ENCODE data around the gene CADPS.

CADPS gene

DNA sequence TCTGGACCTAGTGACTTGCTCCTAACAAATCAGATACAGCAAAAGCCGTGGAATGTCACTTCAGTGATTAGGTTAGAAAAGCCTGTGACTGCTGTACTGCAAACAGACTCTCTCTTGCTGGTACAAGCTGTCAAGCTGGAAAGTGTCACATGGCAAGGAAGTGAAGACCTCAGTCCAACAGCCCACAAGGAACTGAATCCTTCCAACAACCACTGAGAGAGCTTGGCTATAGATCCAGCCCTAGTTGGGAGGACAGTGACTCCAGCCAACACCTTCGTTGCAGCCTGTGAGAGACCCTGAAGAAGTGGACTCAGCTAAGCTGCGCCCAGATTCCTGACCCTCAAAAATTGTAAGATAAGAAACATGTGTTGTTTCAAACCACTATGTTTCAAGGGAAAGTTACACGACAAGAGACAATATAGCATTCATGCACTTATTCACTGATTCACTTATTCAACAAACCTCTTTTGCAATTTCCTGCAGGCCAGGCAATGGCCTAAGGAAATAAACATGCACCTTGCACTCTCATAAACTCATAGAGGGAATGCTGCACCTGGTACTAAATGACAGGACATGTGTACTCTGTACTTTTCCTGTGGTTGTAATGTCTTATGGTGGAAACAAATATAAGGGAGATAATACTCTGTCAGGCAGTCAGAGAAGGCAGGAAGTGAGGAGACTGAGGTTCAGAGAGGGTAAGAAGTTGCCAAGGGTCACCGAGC, 142.9 kb downstream of the CADPS start:
- DNase-seq, result no peak

DNA sequence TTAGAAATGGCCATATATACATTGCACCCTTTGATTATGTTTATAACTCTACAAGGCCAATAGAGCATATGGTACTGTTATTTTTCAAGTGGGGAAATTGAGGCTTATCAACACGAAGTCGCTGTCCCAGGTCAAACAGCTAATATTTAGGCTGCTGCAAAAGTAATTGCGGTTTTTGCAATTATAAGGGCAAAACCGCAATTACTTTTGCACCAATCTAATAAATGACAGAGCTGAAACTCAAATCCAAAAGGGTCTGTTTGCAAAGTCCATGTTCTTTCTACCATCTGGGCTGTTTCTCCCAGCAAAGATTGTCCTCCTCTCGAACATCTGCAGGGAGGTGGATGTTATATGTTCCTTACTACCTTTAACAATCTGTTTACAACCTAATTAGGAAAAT, 147.2 kb downstream of the CADPS start:
- DNase-seq, result no peak

DNA sequence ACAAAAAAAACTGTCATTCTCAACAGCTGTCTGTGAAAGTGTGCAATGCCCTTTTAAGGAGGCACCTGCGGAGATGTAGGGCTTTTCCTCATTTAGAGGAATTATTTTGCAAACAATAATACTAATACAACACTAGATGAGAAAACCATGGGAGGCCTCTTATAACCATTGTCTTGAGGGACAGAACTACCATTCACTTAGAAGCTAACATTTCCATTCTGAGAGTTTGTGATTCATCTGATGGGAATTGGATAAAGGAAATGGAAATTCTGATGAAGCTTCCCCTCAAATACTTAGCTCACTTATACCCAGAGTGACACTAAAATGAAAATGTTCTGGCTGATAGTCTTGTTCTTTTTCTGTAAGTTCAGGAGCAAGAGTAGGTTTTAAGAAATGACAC, 147.7 kb downstream of the CADPS start:
- DNase-seq, result no peak

DNA sequence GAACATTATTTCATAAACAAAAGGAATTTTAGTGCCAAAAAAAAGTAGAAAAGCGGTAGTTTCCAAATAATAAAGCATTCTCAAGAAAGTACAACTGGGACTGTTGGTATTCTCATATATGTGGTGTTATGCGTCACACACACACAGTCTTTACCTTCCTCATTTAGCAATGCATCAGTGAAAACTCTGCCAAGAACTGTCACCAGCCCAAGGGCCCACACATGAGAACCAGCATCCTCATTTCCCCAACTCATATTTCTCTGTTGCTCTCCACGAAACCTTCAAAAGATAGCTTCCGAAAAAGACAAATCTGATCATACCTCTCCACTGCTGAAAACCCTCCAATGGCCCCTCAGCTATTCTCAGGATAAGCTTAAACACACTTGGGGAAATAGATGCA, 150.7 kb downstream of the CADPS start:
- DNase-seq, result no peak

DNA sequence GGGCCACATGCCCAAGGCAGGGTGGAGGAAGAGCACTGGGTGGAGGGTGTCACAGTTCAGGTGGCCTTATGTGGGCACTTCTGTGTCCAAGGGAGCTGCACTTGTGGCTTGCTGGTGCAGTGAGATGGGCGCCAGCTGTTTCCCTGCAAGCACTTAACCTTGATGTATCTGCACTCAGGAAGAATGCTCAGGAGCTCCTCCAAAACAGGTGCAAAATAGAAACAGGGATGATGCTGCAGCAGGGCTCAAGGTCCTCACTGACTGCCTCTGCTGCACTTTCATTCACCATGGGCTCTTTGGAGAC, 151.3 kb downstream of the CADPS start:
- no peak for DNase-seq

DNA sequence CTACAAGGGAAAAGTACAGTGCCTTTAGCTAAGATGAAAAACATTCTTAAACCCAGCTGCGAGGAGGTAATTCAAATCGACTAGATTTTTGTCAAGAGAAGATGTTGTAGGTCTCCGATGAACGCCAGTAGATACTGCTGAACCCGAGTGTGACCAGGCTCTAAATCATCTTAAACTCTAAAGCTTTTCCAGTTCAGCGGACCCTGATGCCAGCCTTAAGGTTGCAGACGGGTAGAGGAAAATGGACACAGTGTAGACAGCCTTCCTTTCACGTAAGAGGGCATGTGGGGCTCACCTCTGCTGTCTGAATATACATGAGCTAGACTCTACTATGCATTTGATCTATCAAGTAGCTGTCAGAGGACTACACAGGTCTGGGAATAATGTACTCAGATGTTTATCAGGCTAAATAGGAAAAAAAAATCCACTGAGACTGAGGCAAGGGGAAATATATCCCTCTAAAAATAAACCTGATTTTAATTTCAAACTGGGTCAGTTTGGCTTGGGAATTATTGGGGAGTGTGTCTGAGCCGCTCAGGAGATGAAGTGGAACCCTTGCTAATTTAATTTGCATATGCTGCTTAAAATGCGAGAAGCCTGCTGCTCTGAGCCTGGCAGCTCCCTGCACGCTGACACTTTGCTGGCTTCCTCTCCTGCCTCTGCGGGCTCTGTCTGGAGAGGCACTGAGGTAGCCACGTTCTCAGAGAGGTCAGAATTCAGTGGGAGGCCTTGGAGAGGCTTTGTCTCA, 151.9 kb downstream of the CADPS start:
- no peak for DNase-seq

DNA sequence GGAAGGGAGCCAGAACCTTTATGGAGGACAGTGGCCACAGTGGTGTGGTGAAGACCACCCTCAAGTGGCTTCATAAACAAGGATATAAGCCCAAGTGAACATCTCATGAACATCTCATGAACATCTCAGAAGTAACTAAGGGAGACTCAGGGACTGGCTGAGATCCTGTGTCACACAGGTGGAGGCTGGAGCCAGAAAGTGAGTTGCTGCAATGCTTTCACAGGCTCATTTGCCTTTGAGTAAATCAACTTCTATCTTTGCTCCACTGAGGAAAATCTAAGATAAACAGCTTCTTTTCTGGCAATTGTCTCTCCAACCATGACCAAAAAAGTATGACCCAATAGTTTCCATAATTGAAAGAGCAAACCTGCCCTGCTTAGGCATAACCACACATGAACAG, 152.9 kb downstream of the CADPS start:
- no peak for DNase-seq

DNA sequence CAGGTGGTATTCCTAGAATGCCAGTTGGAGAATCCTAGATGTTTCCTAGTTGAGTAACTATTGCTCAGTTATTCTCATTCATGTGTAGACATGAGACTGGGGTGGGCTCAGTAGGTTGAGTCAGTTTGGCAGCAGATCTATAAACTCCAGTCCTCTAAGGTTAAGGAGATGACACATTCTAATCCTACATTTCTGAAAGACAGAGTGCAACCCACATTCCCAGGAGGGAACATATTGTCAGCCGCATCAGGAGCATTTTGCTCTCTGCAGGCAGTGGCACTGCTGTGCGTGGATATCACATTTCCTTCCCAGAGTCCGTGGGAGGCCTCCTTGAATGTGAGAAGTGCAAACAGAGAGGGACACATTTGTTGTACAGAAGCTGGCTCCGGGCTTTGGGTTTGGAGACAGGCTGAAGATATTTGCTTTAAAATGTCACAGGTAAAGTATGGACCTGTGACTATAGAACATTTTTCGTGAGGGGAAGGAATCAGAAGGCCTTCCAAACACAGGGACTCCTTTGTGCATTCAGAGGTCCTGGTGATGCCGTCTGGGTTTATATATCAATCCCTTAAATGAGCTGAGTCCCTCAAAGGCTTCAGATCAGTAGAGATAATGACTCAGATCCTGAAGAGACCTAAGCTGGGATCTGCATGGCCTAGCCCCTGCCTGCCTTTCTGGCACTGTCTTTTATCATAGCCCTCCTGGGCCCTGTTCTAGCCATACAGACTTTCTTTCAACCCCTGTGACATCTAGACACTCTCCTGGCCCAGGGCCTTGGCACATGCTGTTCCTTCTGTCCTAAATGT, 156.5 kb downstream of the CADPS start:
- DNase-seq, result no peak

DNA sequence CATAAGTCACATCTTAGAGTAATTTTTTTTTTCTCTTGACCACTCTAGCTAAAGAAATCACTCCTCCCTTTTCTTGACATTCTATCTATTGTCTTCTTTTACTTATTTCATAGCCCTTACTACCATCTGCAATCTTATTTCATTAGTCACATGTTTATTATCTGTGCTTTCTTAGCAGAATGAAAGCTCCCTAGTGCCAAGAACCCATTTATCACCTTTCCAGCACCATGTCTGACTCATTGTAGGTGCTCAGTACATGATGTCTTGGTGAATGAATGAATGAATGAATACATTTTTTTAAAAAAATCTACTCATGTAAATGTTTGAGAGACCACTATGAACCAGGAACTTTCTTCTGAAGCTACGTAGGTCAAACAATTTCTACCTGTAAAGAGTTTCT, 157.2 kb downstream of the CADPS start:
- no peak for DNase-seq

DNA sequence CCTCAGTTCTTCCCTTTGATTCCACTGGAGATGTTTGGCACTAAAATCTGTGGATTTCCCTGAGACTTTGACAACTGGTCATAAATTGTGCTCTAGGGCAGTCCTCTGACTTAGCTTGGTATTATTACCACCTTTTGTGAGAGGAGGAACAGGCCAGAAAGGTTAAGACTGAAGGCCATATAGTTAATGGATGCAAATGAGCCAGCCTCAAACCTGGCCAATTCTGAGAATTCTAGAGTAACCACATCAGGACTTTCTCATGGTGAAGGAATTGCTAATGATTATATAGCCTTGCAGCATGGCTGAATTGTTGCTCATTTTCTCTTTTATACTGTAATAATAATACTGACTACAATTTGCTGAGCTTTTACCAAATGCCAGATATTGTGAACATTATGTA, 162.5 kb downstream of the CADPS start:
- DNase-seq, result no peak

DNA sequence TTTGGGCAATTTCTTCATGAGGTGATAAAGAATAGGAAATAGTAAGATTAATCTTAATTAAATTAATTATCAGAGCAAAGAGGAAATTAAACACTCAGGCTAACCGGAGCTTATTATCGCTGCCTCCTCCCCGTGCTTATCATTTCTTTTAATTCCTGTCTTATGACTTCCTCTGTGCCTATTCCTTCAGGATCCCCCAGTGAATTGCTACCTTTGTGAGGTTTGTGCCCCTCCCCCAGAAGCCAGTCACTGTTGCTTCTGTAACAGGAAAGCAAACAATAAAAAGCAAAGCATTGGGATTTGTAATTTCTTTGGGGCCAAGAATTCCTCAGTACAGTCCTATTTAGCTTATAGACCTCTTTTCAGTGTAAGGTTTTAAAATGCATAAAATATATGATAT, 164.5 kb downstream of the CADPS start:
- no peak for DNase-seq

DNA sequence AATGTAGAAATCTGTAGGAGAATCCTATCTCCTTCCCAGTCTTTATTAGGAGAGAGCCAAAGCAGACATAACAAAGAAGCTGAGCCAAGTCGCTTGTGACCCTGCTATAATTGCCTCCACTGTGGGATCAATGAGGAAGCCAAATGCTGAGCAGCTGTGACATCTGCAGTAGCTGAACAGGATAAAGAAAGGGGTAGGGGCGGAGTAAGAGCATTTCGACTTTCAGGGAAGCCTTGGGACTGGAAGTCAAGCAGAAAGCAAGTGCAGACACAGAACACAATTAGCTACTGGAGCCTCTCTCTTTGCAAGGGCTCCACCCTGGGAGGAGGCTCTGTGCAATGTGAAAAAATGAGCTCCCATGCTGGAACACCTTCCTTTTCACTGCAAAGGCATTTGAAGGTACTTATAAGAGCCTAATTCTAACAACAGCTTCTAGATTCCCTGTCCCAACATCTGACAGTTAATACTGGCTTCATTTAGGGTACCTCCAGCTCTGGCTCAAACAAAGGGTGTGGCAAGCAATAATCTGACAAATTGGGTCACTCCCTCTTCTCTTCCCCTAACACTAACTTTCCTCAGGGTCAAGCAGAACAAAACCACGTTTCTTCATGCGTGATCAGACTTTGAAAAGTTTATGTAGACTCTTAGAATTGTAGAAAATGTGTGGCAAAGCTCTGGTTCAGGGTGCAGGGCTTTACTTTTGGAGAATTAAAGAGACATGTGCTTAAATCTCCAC, 166.4 kb downstream of the CADPS start:
- no peak for DNase-seq

DNA sequence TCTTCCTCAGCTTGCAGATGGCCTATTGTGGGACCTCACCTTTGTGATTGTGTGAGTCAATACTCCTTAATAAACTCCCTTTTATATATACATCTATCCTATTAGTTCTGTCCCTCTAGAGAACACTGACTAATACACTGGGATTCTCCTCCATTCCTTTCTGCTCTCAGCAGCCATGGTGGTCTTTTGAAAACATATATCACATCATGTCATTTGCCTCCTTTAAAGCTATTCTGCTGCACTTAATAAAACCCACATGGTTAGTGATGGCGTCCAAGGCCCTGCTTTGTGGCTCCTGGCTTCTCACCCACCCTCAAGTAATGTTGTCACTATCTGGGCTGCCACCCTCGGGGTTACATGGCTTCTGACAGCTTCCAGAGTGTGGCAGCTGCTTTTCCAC, 169.5 kb downstream of the CADPS start:
- no peak for DNase-seq

DNA sequence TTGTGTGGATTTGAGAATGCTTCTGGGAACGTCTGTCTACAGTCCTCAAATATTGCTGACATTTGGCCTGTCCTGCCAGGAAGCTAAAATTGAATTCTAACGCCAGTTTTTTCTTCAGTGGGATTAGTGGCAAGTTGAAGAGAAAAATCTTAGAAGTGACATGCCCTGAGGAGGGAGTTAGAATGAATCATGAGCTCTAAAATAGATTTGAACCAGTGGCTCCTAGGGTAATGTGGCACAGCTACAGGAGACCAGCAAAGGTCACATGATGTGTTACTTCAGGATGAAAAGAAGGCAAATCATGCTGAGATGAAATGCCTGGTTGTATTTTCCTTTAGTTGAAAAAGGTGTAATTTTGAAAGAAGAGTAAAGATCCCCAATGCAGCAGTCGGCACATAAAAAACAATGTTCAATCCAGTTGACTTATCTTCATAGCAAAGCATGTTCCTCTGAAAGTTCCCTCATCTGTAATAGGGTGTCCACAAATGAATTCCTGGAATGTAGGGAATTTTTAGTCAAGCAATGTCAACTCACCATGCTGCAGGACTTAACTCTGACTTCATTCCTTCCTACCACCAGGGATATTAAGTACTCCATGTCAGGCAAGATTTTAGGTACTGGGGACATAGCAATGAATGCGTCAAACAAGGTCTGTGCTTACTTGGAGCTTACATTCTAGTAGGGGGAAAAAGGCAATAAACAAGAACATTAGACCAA, 171.6 kb downstream of the CADPS start:
- no peak for DNase-seq

DNA sequence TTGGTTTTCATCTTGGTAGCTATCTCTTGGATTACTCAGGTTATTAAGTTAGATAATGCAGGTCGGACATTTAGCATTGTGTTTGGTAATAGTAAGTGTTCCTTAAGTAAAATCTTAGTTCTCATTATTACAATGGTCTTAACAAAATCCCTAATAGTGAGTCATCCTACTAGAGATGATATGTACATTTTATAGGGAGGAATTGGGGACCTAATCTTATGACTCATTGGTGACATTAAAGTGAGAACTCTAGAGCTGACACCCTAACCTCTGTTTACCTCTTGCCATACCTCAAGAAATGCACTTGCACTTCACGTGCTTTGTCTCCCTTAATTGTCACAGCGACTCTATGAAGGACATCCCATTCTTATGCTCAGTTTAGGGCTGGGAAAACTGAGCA, 174.9 kb downstream of the CADPS start:
- no peak for DNase-seq

DNA sequence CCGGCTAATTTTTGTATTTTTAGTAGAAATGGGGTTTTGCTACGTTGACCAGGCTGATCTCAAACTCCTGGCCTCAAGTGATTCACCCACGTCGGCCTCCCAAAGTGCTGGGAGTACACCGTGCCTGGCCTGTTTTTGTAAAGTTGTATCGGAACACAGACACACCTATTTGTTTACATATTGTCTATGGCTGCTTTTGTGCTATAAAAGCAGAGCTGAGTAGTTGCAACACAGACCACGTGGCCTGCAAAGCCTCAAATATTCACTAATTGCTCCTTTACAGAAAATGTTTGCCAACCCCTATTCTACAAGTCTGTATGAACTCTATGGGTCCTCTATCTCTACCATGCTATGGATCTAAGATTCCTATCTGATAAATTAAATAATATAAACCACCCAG, 175.5 kb downstream of the CADPS start:
- no peak for DNase-seq

DNA sequence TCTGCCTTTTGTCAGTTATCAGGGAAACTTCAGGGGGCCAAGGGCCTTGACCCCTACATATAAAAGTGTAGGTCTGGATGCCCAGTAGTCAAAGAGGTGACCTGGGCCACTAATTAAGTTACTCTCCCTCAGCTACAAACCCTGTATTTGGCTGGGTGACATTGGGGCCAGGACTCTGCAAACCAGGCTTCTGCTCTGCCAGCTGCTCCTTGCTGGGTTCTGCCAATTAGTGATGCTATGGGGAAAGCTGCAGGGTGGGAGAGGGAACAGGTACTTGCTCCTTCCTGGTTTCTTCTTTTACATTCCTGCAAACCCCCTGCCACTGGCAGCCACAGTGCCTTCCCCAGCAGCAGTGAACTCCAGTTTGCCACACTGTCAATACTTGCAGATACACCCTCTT, 179.2 kb downstream of the CADPS start:
- DNase-seq, result no peak

DNA sequence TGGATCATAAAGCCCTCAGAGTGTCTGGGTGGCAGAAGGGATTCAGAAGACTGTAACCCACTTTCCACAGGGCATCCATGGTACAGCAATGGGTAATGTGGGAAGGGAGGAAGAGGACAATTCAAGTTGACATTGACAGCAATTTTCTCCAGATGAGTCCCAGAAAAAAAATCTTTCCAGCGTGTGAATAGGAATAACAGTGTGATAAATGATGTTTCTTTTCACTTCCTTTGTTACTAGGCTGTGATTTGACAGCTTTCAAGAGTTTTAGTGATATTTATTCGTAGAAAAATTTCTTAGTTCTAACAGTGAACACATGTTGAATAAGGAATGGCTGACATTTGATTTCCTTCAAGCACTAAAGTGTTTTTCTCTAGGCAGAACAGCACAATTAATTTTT, 186.4 kb downstream of the CADPS start:
- no peak for DNase-seq

DNA sequence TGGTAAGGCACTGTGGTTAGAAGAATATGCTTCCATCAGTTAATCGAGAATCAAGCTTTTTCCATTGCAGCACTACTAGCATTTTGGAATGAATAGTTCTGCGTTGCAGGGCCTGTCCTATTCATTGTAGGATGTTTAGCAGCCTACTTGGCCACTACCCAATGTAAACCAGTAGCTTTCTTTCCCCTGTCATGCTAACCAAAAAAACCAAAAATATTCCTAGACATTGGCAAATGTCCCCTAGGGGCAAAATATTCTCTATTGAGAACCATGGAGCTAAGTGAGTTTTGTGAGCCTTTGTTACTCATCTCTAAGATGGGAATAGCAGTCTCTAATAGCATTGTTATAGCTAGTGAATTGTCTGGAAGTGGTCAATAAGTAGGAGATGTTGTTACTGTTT, 187.2 kb downstream of the CADPS start:
- no peak for DNase-seq

DNA sequence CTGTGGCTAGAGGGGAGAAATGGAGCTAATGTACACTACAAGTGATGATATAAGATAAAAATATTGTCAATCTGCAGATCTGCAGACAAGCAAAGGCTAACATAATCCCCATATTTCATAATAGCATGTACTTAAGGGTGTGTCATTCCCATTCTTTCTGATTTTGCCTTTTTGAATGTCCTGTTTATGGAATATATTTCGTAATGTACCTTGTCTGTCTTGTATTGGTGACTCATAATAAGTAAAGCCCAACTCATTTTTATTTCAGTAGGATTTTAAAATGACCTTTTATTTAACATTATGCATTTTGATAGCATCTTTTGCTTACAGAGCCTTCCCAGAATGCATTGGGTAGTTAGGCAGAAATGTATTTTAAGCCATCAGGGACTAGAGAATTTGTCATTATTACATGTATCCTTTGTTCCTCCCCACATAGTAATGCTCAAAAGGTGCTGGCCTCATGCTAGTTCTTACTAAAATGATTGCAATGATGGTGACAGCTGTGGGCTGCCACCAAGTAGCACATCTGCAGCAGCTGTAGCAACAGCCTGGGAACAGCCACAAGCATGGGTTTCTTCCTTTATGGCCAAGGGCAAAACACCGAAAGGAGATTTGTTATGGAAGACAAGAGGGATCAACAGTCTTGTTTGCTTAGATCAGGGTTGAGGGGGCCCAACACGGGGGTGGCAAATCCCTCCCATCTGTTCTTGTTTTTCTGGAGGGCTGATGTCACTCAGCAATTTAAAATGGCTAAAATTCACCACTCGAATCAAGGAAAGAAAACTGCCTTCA, 188.5 kb downstream of the CADPS start:
- DNase-seq, result no peak

DNA sequence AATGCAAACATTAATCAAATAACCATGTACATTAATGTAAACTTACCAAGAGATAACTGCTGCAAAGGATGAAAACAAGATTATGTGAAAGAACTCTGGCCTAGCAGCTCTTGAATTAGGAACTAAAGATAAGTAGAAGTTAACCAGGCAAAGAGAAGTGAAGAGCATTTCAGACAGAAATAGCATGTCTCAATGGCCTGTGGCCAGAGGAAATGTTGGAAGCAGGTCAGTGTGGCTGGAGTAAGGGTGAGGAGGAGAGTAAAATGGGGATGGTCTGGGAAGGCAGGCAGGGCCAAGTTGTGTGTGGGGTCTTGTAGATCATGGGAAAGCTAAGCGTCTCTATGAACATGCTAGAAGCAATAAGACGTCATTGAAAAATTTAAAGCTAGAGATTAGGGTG, 192.4 kb downstream of the CADPS start:
- DNase-seq, result no peak

DNA sequence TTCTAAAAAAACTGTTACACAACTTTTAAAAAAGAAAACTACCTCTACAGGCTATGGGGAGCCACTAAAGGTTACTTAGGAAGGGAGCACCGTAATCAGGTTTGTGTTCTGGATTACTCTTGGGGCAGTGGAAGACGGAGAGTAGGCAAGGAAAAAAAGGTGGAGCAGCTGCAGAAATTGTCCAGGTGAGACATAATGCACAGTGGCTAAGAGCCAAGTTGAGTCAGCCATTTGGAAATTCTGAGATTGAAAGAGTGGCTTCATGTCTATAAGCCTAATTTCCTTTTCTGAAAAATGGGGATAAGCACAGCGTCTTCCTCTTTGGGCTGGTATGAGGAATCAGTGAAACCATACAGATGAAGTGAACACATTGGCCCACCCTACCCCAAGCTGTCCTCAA, 195.2 kb downstream of the CADPS start:
- DNase-seq, result no peak

Data from stimulated activated CD4-positive, alpha-beta T cell treated with anti-CD3 and anti-CD28 coated beads, Interleukin-4, amount 100 ng/mL, for 1 hour (primary cell).